GM19452 (cell line): ENCODE data around the gene GATA3.

Experiments used
- ATAC-seq: cut with Tn5 transposase; IDR thresholded peaks from one replicate; pipeline ENCODE4 v1.9.1; 2021; ENCODE audit not compliant: unreplicated experiment

Gene GATA3

GRCh38 chr10:8063128-8063908 lies 8.8 kb downstream of the GATA3 start:
- ATAC-seq, result no peak

DNA sequence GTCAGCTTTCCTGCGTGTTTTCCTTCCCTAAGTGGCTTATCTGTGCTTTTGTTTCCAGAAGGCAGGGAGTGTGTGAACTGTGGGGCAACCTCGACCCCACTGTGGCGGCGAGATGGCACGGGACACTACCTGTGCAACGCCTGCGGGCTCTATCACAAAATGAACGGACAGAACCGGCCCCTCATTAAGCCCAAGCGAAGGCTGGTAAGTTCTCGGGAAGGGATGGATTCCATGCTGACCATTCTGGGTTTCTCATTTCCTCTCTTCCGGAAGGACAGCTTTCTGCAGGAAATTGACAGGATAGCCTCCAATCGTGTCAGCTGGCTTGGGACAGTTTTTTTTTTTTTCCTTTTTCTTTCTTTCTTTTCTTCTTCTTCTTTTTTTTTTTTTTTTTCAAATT lies 9.4 kb downstream of the GATA3 start:
- ATAC-seq, result no peak

GRCh38 chr10:8064436-8064835 lies 9.9 kb downstream of the GATA3 start:
- no peak for ATAC-seq

GRCh38 chr10:8065651-8066050 lies 11.2 kb downstream of the GATA3 start:
- ATAC-seq, result no peak

GRCh38 chr10:8066124-8066523 lies 11.6 kb downstream of the GATA3 start:
- ATAC-seq, result no peak

GRCh38 chr10:8066797-8067196 lies 12.3 kb downstream of the GATA3 start:
- no peak for ATAC-seq

DNA sequence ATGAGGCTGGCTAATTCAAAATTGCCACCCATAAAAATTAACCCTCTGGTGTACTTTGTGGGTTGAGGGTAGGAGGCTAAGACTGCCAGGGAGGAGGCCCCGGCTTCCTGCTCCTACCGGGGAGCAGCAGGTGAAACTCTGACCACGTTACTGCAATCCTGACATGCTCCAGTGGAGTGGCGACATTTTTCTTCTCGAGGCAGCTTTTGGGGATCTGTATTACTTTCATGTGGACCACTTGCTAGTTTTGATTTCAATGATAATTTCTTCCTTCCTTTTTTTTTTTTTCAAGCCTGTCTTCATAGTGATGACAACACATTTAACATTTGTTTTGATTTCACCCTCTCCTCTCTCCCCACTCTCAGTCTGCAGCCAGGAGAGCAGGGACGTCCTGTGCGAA lies 14.6 kb downstream of the GATA3 start:
- no peak for ATAC-seq

- ATAC-seq, result no peak
Observed at GRCh38 chr10:8069627-8070026, 15.1 kb downstream of the GATA3 start.

GRCh38 chr10:8070440-8070839 lies 16.0 kb downstream of the GATA3 start:
- no peak for ATAC-seq

GRCh38 chr10:8071006-8071405 lies 16.5 kb downstream of the GATA3 start:
- no peak for ATAC-seq

- ATAC-seq, result no peak
Observed at GRCh38 chr10:8071666-8072065, 17.2 kb downstream of the GATA3 start.

DNA sequence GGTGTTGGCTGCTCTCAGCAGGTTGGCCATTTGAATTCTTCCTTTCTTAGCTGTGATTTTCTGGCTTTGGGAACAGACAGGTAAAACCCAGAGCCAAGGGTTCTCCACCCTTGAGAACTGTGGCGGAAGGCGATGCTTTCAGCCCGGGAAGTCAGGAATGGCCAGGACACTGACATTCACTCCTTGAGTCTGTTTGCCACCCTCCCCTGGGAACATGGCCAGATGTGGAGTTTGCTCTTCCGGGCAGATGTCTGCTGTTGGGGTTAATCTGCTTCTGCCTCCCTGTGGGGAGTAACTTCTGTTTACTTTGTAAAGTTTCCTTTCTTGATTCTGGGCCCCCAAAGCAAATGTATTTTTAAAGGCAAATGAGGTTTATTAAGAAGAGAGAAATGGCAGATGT lies 17.7 kb downstream of the GATA3 start:
- ATAC-seq, result no peak

- no peak for ATAC-seq
Observed at GRCh38 chr10:8073691-8074416, 19.4 kb downstream of the GATA3 start.

DNA sequence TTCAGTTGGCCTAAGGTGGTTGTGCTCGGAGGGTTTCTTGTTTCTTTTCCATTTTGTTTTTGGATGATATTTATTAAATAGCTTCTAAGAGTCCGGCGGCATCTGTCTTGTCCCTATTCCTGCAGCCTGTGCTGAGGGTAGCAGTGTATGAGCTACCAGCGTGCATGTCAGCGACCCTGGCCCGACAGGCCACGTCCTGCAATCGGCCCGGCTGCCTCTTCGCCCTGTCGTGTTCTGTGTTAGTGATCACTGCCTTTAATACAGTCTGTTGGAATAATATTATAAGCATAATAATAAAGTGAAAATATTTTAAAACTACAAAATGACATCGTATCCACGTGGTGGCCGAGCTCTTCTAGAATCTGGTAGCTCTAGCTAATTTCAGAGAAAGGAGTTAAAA lies 20.4 kb downstream of the GATA3 start:
- no peak for ATAC-seq

GRCh38 chr10:8075282-8076260 lies 21.1 kb downstream of the GATA3 start:
- no peak for ATAC-seq

- ATAC-seq, result no peak
Observed at GRCh38 chr10:8076933-8077332, 22.4 kb downstream of the GATA3 start.

GRCh38 chr10:8078027-8078426 lies 23.5 kb downstream of the GATA3 start:
- no peak for ATAC-seq

- no peak for ATAC-seq
Observed at GRCh38 chr10:8079126-8079525, 24.6 kb downstream of the GATA3 start.

DNA sequence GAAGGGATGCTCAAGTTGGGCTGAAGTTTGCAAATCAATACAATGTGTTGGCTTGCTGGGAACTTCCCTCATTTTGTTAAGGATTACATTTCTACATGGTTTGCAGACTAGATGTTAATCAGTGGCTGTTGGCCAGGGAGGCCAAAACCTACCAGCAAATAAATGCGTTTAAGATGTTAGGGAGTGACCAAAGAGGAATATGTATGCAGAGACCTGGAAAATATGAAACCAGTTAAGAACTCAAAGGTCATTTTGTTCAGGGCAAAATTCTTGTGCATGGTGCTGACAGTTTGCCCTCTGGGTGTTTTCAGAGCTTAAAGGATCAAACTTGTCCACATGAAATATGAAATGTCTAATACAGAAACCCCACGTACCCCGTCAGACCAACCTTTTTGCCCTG lies 30.3 kb downstream of the GATA3 start:
- ATAC-seq, result no peak

DNA sequence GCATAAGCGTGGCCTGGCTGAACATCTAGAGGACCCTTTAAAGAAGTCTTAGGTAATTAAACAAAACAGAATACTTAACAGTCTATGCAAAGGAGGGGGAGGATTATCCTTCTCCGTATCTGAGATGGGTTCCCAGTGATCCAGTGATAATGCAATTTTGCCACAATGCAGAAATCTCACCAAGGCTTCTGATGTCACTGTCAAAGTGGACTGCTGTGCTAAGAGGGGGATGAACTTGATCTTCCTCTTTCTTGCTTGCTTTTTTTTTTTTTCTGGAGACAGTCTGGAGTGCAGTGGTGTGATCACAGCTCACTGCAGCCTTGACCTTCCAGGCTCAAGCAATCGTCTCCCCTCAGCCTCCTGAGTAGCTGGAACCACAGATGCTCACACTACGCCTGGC lies 30.8 kb downstream of the GATA3 start:
- ATAC-seq, result no peak

DNA sequence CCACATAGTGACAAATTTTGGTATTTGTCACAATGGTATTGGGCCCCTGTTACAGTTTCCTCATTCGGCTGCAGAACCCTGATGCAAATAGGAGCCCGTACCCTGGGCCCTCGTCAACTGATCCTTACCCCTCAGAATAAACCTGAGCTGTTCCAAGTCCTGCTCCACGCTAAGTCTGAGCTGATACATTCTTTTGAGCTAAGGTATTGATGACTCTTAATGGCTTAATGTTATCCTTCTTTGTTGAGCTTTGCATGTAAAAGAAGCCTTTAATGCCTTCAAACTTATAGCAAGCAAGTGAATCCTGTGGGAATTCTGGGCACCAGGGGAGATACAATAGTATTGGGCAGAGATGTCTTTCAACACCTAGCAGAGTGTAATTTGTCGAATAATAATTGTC lies 31.8 kb downstream of the GATA3 start:
- ATAC-seq, result no peak
